ENCODE measurements around the gene ELP4. TPM values are rescaled to one million over a fixed set of nuclear protein-coding genes. Genes with fewer than 3 reads are reported as not detected.

The ELP4 gene
- total RNA-seq, 1 experiment from 2014 or later, result 17.2 TPM

DNA sequence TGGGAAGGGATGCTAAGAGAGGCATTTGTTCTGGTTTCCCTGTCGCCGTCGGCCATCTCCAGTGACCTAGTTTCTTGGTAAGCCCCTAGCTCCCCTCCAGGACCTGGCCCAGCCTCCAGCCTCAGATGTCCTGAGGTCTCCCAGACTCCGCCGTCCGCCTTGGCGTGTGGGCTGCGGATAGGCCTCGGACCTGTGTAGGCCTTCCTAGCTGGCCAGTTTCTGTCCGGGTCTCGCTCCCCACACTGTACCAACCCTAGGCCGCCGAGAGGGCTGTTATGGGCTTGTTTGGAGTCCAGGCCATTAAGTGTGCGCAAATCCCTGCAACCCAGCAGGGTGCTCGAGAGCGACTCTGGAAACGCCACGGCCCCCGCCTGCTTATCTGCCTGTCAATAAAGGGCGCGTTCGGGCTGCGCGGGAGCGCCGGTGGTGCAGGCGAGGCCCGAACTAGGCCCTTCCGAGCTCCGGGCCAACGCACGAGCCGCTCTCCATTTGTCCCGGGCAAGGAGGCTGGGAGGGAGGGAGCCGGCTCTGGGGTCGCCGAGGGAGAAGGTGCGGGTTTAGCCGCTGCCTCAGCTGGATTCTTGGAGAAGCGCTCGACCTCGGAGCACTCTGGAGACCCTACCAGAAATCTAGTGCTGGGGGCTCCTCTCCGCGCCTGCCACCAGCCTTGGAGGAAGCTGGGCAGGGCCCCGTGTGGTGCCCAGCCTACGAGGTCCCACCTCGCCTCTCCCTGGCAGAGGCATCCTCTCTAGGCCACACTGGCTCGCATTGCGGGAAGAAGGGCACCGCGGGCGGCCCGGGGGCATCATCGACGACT, 310.3 kb downstream of the ELP4 start:
- H3K4me3 ChIP-seq (ENCODE audit: low read depth in 2 of 2, low read length in 2 of 2), result no peak overlapping the region
- in situ Hi-C loops (cut with HindIII; ENCODE audit: low pct_unique_long_range_greater_than_20kb, low sequenced_read_pairs) (no loop called here), intact Hi-C loops (cut with micrococcal nuclease; ENCODE audit: unreplicated experiment) (no loop called here)
- no TSS peak for BruUV-seq (replicated peaks)
- H3K27ac ChIP-seq (ENCODE audit: low read length), result no peak overlapping the region
- H3K36me3 ChIP-seq (ENCODE audit: control insufficient read depth, insufficient read depth, low read length), result no peaks in the 10 kb centered on the region
- TF ChIP-seq, protein P1, sequence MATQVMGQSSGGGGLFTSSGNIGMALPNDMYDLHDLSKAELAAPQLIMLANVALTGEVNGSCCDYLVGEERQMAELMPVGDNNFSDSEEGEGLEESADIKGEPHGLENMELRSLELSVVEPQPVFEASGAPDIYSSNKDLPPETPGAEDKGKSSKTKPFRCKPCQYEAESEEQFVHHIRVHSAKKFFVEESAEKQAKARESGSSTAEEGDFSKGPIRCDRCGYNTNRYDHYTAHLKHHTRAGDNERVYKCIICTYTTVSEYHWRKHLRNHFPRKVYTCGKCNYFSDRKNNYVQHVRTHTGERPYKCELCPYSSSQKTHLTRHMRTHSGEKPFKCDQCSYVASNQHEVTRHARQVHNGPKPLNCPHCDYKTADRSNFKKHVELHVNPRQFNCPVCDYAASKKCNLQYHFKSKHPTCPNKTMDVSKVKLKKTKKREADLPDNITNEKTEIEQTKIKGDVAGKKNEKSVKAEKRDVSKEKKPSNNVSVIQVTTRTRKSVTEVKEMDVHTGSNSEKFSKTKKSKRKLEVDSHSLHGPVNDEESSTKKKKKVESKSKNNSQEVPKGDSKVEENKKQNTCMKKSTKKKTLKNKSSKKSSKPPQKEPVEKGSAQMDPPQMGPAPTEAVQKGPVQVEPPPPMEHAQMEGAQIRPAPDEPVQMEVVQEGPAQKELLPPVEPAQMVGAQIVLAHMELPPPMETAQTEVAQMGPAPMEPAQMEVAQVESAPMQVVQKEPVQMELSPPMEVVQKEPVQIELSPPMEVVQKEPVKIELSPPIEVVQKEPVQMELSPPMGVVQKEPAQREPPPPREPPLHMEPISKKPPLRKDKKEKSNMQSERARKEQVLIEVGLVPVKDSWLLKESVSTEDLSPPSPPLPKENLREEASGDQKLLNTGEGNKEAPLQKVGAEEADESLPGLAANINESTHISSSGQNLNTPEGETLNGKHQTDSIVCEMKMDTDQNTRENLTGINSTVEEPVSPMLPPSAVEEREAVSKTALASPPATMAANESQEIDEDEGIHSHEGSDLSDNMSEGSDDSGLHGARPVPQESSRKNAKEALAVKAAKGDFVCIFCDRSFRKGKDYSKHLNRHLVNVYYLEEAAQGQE (IDR thresholded peaks at IDR 0.05; ENCODE audit: insufficient read depth in 1 of 2, low read depth in 2 of 2, low read length in 1 of 2), result no peak
- TF ChIP-seq TCF7L2 (IDR thresholded peaks at IDR 0.05; ENCODE audit: low read depth, low read length) (no peak), POLR2AphosphoS5 (IDR thresholded peaks at IDR 0.05; ENCODE audit: low read depth, low read length) (no peak), SIN3A (IDR thresholded peaks at IDR 0.05; ENCODE audit: borderline replicate concordance, insufficient read depth, low read depth, low read length) (no peak)
- TF ChIP-seq, protein P2, sequence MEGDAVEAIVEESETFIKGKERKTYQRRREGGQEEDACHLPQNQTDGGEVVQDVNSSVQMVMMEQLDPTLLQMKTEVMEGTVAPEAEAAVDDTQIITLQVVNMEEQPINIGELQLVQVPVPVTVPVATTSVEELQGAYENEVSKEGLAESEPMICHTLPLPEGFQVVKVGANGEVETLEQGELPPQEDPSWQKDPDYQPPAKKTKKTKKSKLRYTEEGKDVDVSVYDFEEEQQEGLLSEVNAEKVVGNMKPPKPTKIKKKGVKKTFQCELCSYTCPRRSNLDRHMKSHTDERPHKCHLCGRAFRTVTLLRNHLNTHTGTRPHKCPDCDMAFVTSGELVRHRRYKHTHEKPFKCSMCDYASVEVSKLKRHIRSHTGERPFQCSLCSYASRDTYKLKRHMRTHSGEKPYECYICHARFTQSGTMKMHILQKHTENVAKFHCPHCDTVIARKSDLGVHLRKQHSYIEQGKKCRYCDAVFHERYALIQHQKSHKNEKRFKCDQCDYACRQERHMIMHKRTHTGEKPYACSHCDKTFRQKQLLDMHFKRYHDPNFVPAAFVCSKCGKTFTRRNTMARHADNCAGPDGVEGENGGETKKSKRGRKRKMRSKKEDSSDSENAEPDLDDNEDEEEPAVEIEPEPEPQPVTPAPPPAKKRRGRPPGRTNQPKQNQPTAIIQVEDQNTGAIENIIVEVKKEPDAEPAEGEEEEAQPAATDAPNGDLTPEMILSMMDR (IDR thresholded peaks at IDR 0.05), result no peak
- no peaks in the 10 kb centered on the region for H3K9me3 ChIP-seq (ENCODE audit: control insufficient read depth, insufficient read depth, low read depth, low read length)
- H3K27me3 ChIP-seq (ENCODE audit: control insufficient read depth, insufficient read depth, low read length), result peaks cover 6% of the 10 kb centered on the region; the same call in 1 of the 2 replicates
- H3K4me1 ChIP-seq (ENCODE audit: control insufficient read depth, insufficient read depth, low read length), result no peaks in the 10 kb centered on the region
- ATAC-seq (no peak), DNase-seq (ENCODE audit: low read depth, low spot score) (no peak)
- ChIA-PET CTCF (no interaction called here), POLR2A (no interaction called here)

DNA sequence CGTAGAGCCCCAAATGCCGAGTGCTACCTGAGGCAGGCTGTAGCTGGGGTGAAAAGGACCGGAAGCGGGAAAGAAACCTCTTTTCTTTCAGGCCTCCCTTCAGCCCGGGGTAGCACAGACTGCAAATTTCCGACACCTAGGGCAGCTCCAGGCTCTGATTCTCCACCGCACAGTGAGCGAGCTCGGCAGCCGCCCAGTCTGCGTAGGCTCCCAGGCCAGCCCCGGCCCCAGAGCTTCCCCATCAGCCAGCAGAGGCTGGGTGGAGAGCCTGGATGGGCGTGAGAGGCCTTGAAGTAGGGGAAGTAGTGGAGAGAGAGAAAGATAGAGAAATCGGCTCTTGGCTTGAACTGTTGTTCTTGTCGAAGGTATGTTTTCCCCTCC, 310.9 kb downstream of the ELP4 start:
- no peak overlapping the region for H3K4me3 ChIP-seq (ENCODE audit: low read depth in 2 of 2, low read length in 2 of 2)
- BruUV-seq (replicated peaks), result no TSS peak
- ATAC-seq (no peak), DNase-seq (ENCODE audit: low read depth, low spot score) (no peak)
- no peak for TF ChIP-seq POLR2AphosphoS5 (IDR thresholded peaks at IDR 0.05; ENCODE audit: low read depth, low read length)
- TF ChIP-seq, protein P1 (IDR thresholded peaks at IDR 0.05; ENCODE audit: insufficient read depth in 1 of 2, low read depth in 2 of 2, low read length in 1 of 2), result no peak
- TF ChIP-seq, protein P2 (IDR thresholded peaks at IDR 0.05), result no peak
- TF ChIP-seq SIN3A (IDR thresholded peaks at IDR 0.05; ENCODE audit: borderline replicate concordance, insufficient read depth, low read depth, low read length), result no peak
- TF ChIP-seq TCF7L2 (IDR thresholded peaks at IDR 0.05; ENCODE audit: low read depth, low read length), result no peak
- intact Hi-C loops (cut with micrococcal nuclease; ENCODE audit: unreplicated experiment), result no loop called here
- H3K36me3 ChIP-seq (ENCODE audit: control insufficient read depth, insufficient read depth, low read length), result no peaks in the 10 kb centered on the region
- H3K4me1 ChIP-seq (ENCODE audit: control insufficient read depth, insufficient read depth, low read length), result no peaks in the 10 kb centered on the region
- H3K27me3 ChIP-seq (ENCODE audit: control insufficient read depth, insufficient read depth, low read length), result peaks cover 4% of the 10 kb centered on the region; the same call in 1 of the 2 replicates
- H3K27ac ChIP-seq (ENCODE audit: low read length), result no peak overlapping the region
- ChIA-PET POLR2A (no interaction called here), CTCF (interaction anchor here (1.0 kb wide), 1 partner anchor 231 kb away, joined by 3 read pairs; no protein-coding TSS in a partner anchor)
- H3K9me3 ChIP-seq (ENCODE audit: control insufficient read depth, insufficient read depth, low read depth, low read length), result no peaks in the 10 kb centered on the region
- in situ Hi-C loops (cut with HindIII; ENCODE audit: low pct_unique_long_range_greater_than_20kb, low sequenced_read_pairs), result no loop called here
